ENCODE results near the gene KRTAP10-7. TPM values are rescaled to one million over a fixed set of nuclear protein-coding genes. Genes with fewer than 3 reads are reported as not detected.
A peak's percentile ranks its signal among the peaks of the same experiment; 100 is the strongest.

Gene KRTAP10-7
- total RNA-seq, 4 donors from 2014 or later: not detected

DNA sequence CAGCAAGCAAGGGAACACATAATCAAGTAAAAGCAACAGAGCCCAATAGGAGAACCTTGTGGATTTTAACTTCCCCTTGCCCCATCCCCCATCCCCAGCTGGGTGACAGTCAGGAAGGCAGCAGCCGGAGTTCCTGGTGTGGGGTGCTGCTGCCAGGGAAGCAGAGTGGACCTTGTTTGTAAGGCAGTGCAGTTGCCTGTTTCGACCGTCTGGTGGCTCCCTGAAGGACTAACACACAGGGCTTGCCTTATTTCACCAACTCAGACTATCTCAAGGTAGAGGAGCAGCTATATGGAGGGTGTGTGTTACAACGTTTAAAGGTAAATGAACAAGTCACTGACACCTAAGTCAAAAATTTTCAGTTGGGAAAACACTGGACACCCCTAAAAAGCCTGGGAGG lies 18.1 kb downstream of the KRTAP10-7 start:
- TF ChIP-seq, protein P1, sequence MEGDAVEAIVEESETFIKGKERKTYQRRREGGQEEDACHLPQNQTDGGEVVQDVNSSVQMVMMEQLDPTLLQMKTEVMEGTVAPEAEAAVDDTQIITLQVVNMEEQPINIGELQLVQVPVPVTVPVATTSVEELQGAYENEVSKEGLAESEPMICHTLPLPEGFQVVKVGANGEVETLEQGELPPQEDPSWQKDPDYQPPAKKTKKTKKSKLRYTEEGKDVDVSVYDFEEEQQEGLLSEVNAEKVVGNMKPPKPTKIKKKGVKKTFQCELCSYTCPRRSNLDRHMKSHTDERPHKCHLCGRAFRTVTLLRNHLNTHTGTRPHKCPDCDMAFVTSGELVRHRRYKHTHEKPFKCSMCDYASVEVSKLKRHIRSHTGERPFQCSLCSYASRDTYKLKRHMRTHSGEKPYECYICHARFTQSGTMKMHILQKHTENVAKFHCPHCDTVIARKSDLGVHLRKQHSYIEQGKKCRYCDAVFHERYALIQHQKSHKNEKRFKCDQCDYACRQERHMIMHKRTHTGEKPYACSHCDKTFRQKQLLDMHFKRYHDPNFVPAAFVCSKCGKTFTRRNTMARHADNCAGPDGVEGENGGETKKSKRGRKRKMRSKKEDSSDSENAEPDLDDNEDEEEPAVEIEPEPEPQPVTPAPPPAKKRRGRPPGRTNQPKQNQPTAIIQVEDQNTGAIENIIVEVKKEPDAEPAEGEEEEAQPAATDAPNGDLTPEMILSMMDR (IDR thresholded peaks at IDR 0.05): no peak
- TF ChIP-seq EP300 (IDR thresholded peaks at IDR 0.05): no peak
- TF ChIP-seq POLR2A (IDR thresholded peaks at IDR 0.05): no peak
- Histone ChIP-seq H3K4me3 (no peak overlapping the region), H3K4me1 (no peaks in the 10 kb centered on the region), H3K27ac (peak overlapping the region in 1 of 4 donors; percentile 12), H3K27me3 (no peaks in the 10 kb centered on the region), H3K36me3 (no peaks in the 10 kb centered on the region), H3K9me3 (peaks cover 0 to 28% (median 3%) of the 10 kb centered on the region in 4 donors)
- DNase-seq (ENCODE audit: low spot score in 2 of 2): peak in 1 of 2 donors; percentile 25
- WGBS, 2 donors: 10 to 23% methylated on average over 4 of the region's 4 CpGs

GRCh38 chr21:44618909-44619308 lies 18.5 kb downstream of the KRTAP10-7 start:
- no peak for DNase-seq (ENCODE audit: low spot score in 2 of 2)
- WGBS, 2 donors: 59 to 70% methylated on average over 3 of the region's 3 CpGs
- peak overlapping the region in 1 of 4 donors; percentile 12 for H3K27ac ChIP-seq
- TF ChIP-seq EP300 (IDR thresholded peaks at IDR 0.05) (no peak), POLR2A (IDR thresholded peaks at IDR 0.05) (no peak)
- H3K36me3 ChIP-seq: no peaks in the 10 kb centered on the region
- H3K9me3 ChIP-seq: peaks cover 0 to 32% (median 5%) of the 10 kb centered on the region in 4 donors
- no peaks in the 10 kb centered on the region for H3K4me1 ChIP-seq
- no peak overlapping the region for H3K4me3 ChIP-seq
- H3K27me3 ChIP-seq: no peaks in the 10 kb centered on the region

- TF ChIP-seq, protein P1 (IDR thresholded peaks at IDR 0.05): no peak
- TF ChIP-seq POLR2A (IDR thresholded peaks at IDR 0.05) (no peak), EP300 (IDR thresholded peaks at IDR 0.05) (no peak)
- H3K27ac ChIP-seq: no peak overlapping the region
- WGBS, 2 donors: 84 to 86% methylated on average over 6 of the region's 6 CpGs
- H3K27me3 ChIP-seq: no peaks in the 10 kb centered on the region
- DNase-seq (ENCODE audit: low spot score in 2 of 2): no peak
- H3K4me1 ChIP-seq: no peaks in the 10 kb centered on the region
- peaks cover 0 to 42% (median 9%) of the 10 kb centered on the region in 4 donors for H3K9me3 ChIP-seq
- no peaks in the 10 kb centered on the region for H3K36me3 ChIP-seq
- no peak overlapping the region for H3K4me3 ChIP-seq
Observed at GRCh38 chr21:44619886-44620285, 19.5 kb downstream of the KRTAP10-7 start.

DNA sequence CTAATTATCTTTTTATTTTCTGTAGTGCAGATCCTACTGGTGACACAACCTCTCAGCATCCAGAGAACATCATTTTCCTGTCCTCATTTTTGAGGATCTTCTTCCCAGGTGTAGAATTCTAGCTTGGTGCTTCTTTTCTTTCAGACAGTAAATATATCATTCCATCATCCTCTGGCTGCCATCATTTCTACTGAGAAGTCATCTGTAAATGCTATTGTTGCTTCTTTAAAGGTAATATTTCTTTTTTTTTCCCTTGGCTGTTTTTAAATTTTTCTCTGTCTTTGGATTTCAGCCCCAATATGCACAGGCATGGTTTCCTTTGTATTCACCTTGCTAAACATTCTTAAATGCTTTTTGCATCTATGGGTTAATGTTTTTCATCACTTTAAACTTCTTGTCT lies 23.2 kb downstream of the KRTAP10-7 start:
- no peak overlapping the region for H3K27ac ChIP-seq
- no peak for TF ChIP-seq EP300 (IDR thresholded peaks at IDR 0.05)
- TF ChIP-seq POLR2A (IDR thresholded peaks at IDR 0.05): no peak
- TF ChIP-seq, protein P1 (IDR thresholded peaks at IDR 0.05): no peak
- H3K9me3 ChIP-seq: peaks cover 0 to 50% (median 9%) of the 10 kb centered on the region in 4 donors
- no peak for DNase-seq (ENCODE audit: low spot score in 2 of 2)
- peaks cover 0 to 12% of the 10 kb centered on the region in 2 donors for H3K27me3 ChIP-seq
- no peak overlapping the region for H3K4me3 ChIP-seq
- no peaks in the 10 kb centered on the region for H3K4me1 ChIP-seq
- no peaks in the 10 kb centered on the region for H3K36me3 ChIP-seq

GRCh38 chr21:44625756-44626155 lies 25.4 kb downstream of the KRTAP10-7 start:
- Histone ChIP-seq H3K27me3 (peaks cover 0 to 15% of the 10 kb centered on the region in 2 donors), H3K9me3 (peaks cover 0 to 55% (median 7%) of the 10 kb centered on the region in 4 donors), H3K27ac (no peak overlapping the region), H3K36me3 (no peaks in the 10 kb centered on the region), H3K4me3 (no peak overlapping the region), H3K4me1 (no peaks in the 10 kb centered on the region)
- 85 to 89% methylated on average over 7 of the region's 7 CpGs for WGBS, 2 donors
- no peak for DNase-seq (ENCODE audit: low spot score in 2 of 2)
- no peak for TF ChIP-seq EP300 (IDR thresholded peaks at IDR 0.05)
- TF ChIP-seq, protein P1 (IDR thresholded peaks at IDR 0.05): no peak

GRCh38 chr21:44626262-44626661 lies 25.9 kb downstream of the KRTAP10-7 start:
- H3K36me3 ChIP-seq: no peaks in the 10 kb centered on the region
- H3K27me3 ChIP-seq: peaks cover 0 to 15% of the 10 kb centered on the region in 2 donors
- no peak for DNase-seq (ENCODE audit: low spot score in 2 of 2)
- 75 to 84% methylated on average over 10 of the region's 10 CpGs for WGBS, 2 donors
- no peaks in the 10 kb centered on the region for H3K4me1 ChIP-seq
- TF ChIP-seq, protein P1 (IDR thresholded peaks at IDR 0.05): no peak
- TF ChIP-seq EP300 (IDR thresholded peaks at IDR 0.05): no peak
- peaks cover 0 to 60% (median 7%) of the 10 kb centered on the region in 4 donors for H3K9me3 ChIP-seq
- no peak overlapping the region for H3K4me3 ChIP-seq
- H3K27ac ChIP-seq: no peak overlapping the region

Measured in tibial nerve (tissue), 4 donors.